H7 (cell line): Measurements from ENCODE around the gene PSPN. TPM values are rescaled to one million over a fixed set of nuclear protein-coding genes. Genes with fewer than 3 reads are reported as not detected.

Experiments used
- DNase-seq: peaks from one replicate; pipeline ENCODE4 v3.0.0; 2012
- H3K27me3 ChIP-seq: 2 replicates; pipeline ENCODE4 v1.6.0; 2011; ENCODE audit warnings: mild to moderate bottlenecking, low read length; ENCODE audit not compliant: control insufficient read depth, insufficient read depth
- H3K36me3 ChIP-seq: replicated peaks from 2 replicates; pipeline ENCODE4 v1.5.1; 2011; ENCODE audit warnings: low read length; ENCODE audit not compliant: control insufficient read depth, insufficient read depth
- H3K4me3 ChIP-seq: 2 replicates; pipeline ENCODE4 v1.5.1; 2011; ENCODE audit warnings: low read depth, mild to moderate bottlenecking, control low read depth, low read length, moderate library complexity; ENCODE audit not compliant: insufficient read depth
- total RNA-seq: library from RNA; depleted of rRNA; stranded (reverse); fragments of >200 nt; shearing (Covaris generic); gene quantifications from 2 replicates; pipeline ENCODE4 v1.2.3, GENCODE V29; 2014; rRNA removed

PSPN gene
- total RNA-seq, 1 experiment from 2014 or later: 1.4 TPM

DNA sequence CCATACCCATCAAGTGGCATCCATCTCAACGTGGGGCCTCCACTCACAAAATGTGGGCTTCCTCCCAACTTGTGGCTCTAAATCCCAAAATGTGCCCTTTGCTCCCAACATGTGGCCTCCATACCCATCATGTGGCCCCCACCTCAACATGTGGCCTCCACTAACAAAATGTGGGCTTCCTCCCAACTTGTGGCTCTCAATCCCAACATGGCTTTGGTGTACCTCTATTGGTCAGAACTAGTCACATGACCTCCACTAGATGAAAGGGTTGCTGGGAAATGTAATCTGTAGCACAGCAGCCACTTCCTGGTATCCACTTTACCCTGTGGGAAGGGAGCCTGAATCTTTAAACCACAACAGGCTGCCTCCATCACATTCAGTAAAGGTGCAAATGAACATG lies 32.3 kb downstream of the PSPN start:
- DNase-seq: no peak
- no peaks in the 10 kb centered on the region for H3K36me3 ChIP-seq
- H3K4me3 ChIP-seq: no peak overlapping the region
- no peaks in the 10 kb centered on the region for H3K27me3 ChIP-seq

- peak; percentile 77 for DNase-seq
- Histone ChIP-seq H3K36me3 (no peaks in the 10 kb centered on the region), H3K4me3 (no peak overlapping the region), H3K27me3 (no peaks in the 10 kb centered on the region)
Observed at GRCh38 chr19:6340493-6341201, 35.1 kb downstream of the PSPN start.

DNA sequence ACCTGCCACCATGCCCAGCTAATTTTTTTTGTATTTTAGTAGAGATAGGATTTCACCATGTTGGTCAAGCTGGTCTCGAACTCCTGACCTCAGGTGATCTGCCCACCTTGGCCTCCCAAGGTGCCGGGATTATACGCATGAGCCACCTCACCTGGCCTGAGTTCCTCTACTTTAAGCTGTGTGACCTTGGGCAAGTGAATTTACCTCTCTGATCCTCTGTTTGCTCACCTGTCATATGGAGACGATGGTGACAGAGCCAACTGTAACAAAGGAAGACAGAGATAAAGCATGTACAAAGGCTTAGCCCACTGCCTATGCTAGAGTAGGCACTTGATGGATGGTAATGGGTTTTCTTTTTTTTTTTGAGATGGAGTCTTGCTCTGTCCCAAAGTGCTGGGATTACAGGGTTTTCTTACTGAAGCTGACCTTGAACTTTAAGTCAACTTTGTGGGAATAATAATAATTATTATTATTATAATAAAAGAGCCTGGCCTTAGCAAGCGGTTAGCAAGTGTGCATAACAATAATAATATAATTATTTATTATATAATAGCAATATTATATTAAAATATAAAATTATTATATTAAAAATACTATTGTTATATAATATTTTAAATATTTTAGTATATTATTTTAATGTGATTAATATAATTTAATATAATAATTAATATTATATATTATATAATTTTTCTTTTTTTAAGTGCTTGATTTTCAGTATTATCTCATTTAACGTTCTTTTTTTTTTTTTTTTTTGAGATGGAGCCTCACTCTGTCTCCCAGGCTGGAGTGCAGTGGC lies 41.0 kb downstream of the PSPN start:
- H3K36me3 ChIP-seq: no peaks in the 10 kb centered on the region
- no peak overlapping the region for H3K4me3 ChIP-seq
- DNase-seq: no peak
- H3K27me3 ChIP-seq: no peaks in the 10 kb centered on the region

DNA sequence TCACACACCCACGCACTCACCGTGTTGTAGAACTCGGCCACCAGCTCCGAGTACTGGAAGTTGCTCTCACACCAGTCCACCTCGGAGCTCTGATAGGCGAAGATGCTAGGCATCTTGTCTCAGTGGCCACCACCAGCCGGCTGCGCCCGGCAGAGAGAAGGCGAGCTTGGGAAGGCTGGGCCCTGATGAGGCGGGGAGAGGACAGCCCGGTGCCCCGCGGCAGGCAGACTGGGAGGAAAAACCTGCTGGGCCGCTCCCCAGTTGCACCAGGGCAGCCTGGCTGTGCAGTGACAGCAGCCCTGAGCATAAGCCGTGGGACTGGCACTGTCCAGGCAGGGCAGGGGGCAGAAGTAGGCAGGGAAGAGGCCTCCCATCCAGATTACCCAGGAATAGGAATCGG lies 42.3 kb downstream of the PSPN start, which contains the start of gene ACER1:
Gene ACER1 (minus strand): TSS at position 174 of the 400 bp plus-strand sequence. CDS start 61 bp downstream, at position 113.
- no peak for DNase-seq

DNA sequence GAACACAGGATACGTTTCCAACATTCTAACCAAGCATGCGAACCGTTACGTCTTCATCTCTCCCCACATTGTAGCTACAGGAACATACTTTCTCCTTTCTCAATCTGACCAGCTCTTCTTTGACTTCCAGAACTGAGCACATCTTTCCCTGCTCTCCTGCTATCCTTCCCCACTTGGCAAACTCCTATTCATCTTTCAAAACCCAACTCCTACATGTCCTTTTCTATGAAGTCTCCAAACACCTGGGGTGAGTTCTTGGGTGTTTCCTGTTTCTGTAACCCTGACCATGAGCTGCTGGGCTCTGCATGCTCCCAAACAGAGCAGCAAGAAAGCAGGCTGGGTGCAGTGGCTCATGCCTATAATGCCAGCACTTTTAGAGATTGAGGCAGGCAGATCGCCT lies 48.9 kb downstream of the PSPN start:
- DNase-seq: no peak
- Histone ChIP-seq H3K4me3 (no peak overlapping the region), H3K27me3 (peaks cover 2% of the 10 kb centered on the region; the same call in 1 of the 2 replicates), H3K36me3 (no peaks in the 10 kb centered on the region)

More for the DNA sequence above, 42.3 kb downstream of the PSPN start, which contains the start of gene ACER1:
- H3K4me3 ChIP-seq: no peak within 1 kb of the TSS
- no peaks in the 10 kb centered on the region for H3K36me3 ChIP-seq
- no peaks in the 10 kb centered on the region for H3K27me3 ChIP-seq

DNA sequence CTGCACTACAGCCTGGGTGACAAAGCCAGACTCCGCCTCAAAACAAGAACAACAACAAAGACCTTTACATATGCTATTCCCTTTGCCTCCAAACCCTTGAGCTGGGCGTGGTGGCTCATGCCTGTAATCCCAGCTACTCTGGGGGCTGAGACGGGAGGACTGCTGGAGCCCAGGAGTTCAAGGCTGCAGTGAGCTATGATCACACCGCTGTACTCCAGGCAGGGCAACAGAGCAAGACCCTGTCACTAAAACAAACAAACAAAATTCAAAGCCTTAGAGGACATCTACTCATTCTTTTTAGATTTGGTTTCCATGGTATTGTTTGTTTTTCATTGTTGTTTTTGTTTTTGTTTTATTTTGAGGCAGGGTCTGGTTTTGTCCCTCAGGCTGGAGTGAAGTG lies 50.1 kb downstream of the PSPN start:
- DNase-seq: no peak

More for the DNA sequence above, 50.1 kb downstream of the PSPN start:
- no peak overlapping the region for H3K4me3 ChIP-seq
- peaks cover 2% of the 10 kb centered on the region; the same call in 1 of the 2 replicates for H3K27me3 ChIP-seq
- no peaks in the 10 kb centered on the region for H3K36me3 ChIP-seq

Other genes starting within 250 kb of the PSPN start
- gene ACSBG2, start 240.3 kb downstream of the PSPN start, total RNA-seq: not detected in 2 replicates
- 16.1 and 17.3 TPM in 2 replicates for gene MLLT1, start 96.0 kb downstream of the PSPN start, total RNA-seq
- gene ACER1, start 42.3 kb downstream of the PSPN start, total RNA-seq: not detected in 2 replicates
- 90.1 and 95.6 TPM in 2 replicates for gene CLPP, start 14.4 kb downstream of the PSPN start, total RNA-seq
- 74.3 and 90.4 TPM in 2 replicates for gene ALKBH7, start 3.1 kb downstream of the PSPN start, total RNA-seq
- gene GTF2F1, start 17.2 kb upstream of the PSPN start, total RNA-seq: 53.6 and 59.9 TPM in 2 replicates
- gene KHSRP, start 48.9 kb upstream of the PSPN start, total RNA-seq: 223 and 266 TPM in 2 replicates
- 0.11 and 1.2 TPM in 2 replicates for gene SLC25A41, start 57.8 kb upstream of the PSPN start, total RNA-seq
- 25.9 and 31.6 TPM in 2 replicates for gene SLC25A23, start 83.9 kb upstream of the PSPN start, total RNA-seq
- gene CRB3, start 88.3 kb upstream of the PSPN start, total RNA-seq: 4.9 and 5.5 TPM in 2 replicates
- 0.59 and 1.1 TPM in 2 replicates for gene DENND1C, start 105.9 kb upstream of the PSPN start, total RNA-seq
- gene TUBB4A, start 126.4 kb upstream of the PSPN start, total RNA-seq: 1.4 and 2.9 TPM in 2 replicates
- gene TNFSF9, start 155.1 kb upstream of the PSPN start, total RNA-seq: 1.3 and 2.6 TPM in 2 replicates
- 3.6 TPM in 1 of 2 replicates, not detected in the other for gene CD70, start 215.2 kb upstream of the PSPN start, total RNA-seq